Right lobe of liver (tissue), 4 donors: ENCODE measurements around the gene SMIM36.

ENCODE experiments used
- POLR2A ChIP-seq: fragments of 450-650 bp; IDR thresholded peaks from one replicate; pipeline ENCODE4 v1.6.1; 2017; ENCODE audit warnings: antibody characterized with exemption, mild to moderate bottlenecking
- TF ChIP-seq, protein P1 (sequence below), 4 donors: fragments of 200-600 bp in 3 of 4; fragments of 450-650 bp in 1 of 4; IDR thresholded peaks; one replicate each; pipeline versions ENCODE4 v1.5.1 to v1.8.0; 2016 to 2022; ENCODE audit warnings: antibody characterized with exemption in 4 of 4, mild to moderate bottlenecking in 2 of 4
- donor health status: DM: no; HTN: no; CAD: no.
- donor health status: DM: no; HTN: no; CAD: no.
- donor health status: DM: no; HTN: yes; CAD: no.

DNA sequence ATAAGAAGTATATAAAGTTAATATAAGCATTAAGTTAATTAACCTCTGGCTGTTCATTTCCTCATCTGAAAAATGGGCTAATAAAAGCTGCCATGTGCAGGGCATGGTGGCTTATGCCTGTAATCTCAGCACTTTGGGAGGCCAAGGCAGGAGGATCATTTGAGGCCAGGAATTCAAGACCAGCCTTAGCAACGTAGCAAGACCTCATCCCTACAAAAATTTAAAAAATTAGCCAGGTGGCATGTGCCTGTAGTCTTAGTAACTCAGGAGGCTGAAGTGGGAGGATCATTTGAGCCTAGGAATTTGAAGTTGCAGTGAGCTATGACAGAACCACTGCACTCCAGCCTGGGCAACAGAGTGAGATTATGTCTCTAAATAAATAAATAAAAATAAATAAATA lies 49.0 kb downstream of the SMIM36 start:
- no peak for TF ChIP-seq POLR2A
- TF ChIP-seq, protein P1, sequence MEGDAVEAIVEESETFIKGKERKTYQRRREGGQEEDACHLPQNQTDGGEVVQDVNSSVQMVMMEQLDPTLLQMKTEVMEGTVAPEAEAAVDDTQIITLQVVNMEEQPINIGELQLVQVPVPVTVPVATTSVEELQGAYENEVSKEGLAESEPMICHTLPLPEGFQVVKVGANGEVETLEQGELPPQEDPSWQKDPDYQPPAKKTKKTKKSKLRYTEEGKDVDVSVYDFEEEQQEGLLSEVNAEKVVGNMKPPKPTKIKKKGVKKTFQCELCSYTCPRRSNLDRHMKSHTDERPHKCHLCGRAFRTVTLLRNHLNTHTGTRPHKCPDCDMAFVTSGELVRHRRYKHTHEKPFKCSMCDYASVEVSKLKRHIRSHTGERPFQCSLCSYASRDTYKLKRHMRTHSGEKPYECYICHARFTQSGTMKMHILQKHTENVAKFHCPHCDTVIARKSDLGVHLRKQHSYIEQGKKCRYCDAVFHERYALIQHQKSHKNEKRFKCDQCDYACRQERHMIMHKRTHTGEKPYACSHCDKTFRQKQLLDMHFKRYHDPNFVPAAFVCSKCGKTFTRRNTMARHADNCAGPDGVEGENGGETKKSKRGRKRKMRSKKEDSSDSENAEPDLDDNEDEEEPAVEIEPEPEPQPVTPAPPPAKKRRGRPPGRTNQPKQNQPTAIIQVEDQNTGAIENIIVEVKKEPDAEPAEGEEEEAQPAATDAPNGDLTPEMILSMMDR (IDR thresholded peaks at IDR 0.05), result no peak
